Measurements from ENCODE around the gene TUBB2A.
"Not testable (repeated sequence)": the region's sequence is repeated elsewhere in the genome, so short reads cannot be mapped to it uniquely, and the experiment has no call there.

DNA sequence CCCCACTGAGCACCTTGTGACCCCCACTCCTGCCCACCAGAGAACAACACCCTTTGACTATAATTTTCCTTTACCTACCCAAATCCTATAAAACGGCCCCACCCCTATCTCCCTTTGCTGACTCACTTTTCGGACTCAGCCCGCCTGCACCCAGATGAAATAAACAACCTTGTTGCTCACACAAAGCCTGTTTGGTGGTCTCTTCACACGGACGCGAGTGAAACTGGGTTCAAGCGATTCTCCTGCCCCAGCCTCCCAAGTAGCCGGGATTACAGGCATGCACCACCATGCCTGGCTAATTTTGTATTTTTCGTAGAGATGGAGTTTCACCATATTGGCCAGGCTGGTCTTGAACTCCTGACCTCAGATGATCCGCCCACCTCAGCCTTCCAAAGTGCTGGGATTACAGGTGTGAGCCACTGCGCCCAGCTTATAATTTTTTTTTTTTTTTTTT, 16.3 kb upstream of the TUBB2A start:
- TF ChIP-seq, protein P1, sequence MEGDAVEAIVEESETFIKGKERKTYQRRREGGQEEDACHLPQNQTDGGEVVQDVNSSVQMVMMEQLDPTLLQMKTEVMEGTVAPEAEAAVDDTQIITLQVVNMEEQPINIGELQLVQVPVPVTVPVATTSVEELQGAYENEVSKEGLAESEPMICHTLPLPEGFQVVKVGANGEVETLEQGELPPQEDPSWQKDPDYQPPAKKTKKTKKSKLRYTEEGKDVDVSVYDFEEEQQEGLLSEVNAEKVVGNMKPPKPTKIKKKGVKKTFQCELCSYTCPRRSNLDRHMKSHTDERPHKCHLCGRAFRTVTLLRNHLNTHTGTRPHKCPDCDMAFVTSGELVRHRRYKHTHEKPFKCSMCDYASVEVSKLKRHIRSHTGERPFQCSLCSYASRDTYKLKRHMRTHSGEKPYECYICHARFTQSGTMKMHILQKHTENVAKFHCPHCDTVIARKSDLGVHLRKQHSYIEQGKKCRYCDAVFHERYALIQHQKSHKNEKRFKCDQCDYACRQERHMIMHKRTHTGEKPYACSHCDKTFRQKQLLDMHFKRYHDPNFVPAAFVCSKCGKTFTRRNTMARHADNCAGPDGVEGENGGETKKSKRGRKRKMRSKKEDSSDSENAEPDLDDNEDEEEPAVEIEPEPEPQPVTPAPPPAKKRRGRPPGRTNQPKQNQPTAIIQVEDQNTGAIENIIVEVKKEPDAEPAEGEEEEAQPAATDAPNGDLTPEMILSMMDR (IDR thresholded peaks at IDR 0.05): not testable (repeated sequence)
- not testable (repeated sequence) for TF ChIP-seq POLR2A (IDR thresholded peaks at IDR 0.05)
